CD14-positive monocyte (primary cell): ENCODE data around the gene RABEP2. TPM values are rescaled to one million over a fixed set of nuclear protein-coding genes. Genes with fewer than 3 reads are reported as not detected.

Experiments used
- DNase-seq, 3 donors: peaks; one replicate each; pipeline ENCODE4 v3.0.0-alpha.2; 2011 to 2022
- H2AFZ ChIP-seq: 2 replicates; pipeline ENCODE4 v1.6.0; 2012; ENCODE audit warnings: mild to moderate bottlenecking, low read depth, low read length, inconsistent platforms; ENCODE audit not compliant: insufficient read depth, poor library complexity, severe bottlenecking
- H3K27ac ChIP-seq, 2 donors: 1 replicate in 1 of 2; 2 replicates in 1 of 2; pipeline ENCODE4 v1.5.1; 2012 to 2013; ENCODE audit warnings: low read length in 2 of 2, control low read depth in 1 of 2, inconsistent platforms in 1 of 2, low read depth in 1 of 2, mild to moderate bottlenecking in 1 of 2
- H3K27me3 ChIP-seq, 2 donors: one replicate each; pipeline versions ENCODE4 v1.6.0 to v1.6.1; 2011 to 2013; ENCODE audit warnings: low read length in 2 of 2; ENCODE audit not compliant: control insufficient read depth in 2 of 2, insufficient read depth in 2 of 2
- H3K36me3 ChIP-seq, 2 donors: replicated peaks in 1 of 2; 1 replicate in 1 of 2; 2 replicates in 1 of 2; pipeline versions ENCODE4 v1.5.1 to v1.6.1; 2012 to 2013; ENCODE audit warnings: low read length in 2 of 2, control low read depth in 1 of 2, inconsistent platforms in 1 of 2, mild to moderate bottlenecking in 1 of 2; ENCODE audit not compliant: insufficient read depth in 2 of 2, control insufficient read depth in 1 of 2
- H3K4me1 ChIP-seq, 2 donors: 1 replicate in 1 of 2; 2 replicates in 1 of 2; pipeline versions ENCODE4 v1.5.1 to v1.6.1; 2012 to 2013; ENCODE audit warnings: low read length in 2 of 2, control low read depth in 1 of 2, inconsistent platforms in 1 of 2, mild to moderate bottlenecking in 1 of 2, moderate library complexity in 1 of 2; ENCODE audit not compliant: insufficient read depth in 2 of 2, control insufficient read depth in 1 of 2
- H3K4me2 ChIP-seq: replicated peaks from 2 replicates; pipeline ENCODE3; 2012; ENCODE audit warnings: low read length, moderate library complexity, mild to moderate bottlenecking; ENCODE audit not compliant: poor library complexity, severe bottlenecking; ENCODE audit errors: extremely low read depth
- H3K4me3 ChIP-seq, 3 experiments: fragments of 200-600 bp in 1 of 3; sonication (generic) in 1 of 3; replicated peaks in 1 of 3; 1 replicate in 2 of 3; 2 replicates in 1 of 3; pipeline ENCODE4 v1.5.1; 2011 to 2013; ENCODE audit warnings: low read length in 3 of 3, mild to moderate bottlenecking in 3 of 3, control low read depth in 2 of 3, low read depth in 2 of 3, inconsistent platforms in 1 of 3, moderate library complexity in 1 of 3
- H3K79me2 ChIP-seq: 2 replicates; pipeline ENCODE4 v1.6.0; 2012; ENCODE audit warnings: mild to moderate bottlenecking, control low read depth, inconsistent platforms, low read length, moderate library complexity; ENCODE audit not compliant: insufficient read depth
- H3K9ac ChIP-seq: 2 replicates; pipeline ENCODE4 v1.6.0; 2017; ENCODE audit warnings: low read length, mild to moderate bottlenecking; ENCODE audit not compliant: insufficient read depth, poor library complexity, severe bottlenecking
- H3K9me3 ChIP-seq, 2 donors: replicated peaks in 1 of 2; 1 replicate in 1 of 2; 2 replicates in 1 of 2; pipeline versions ENCODE4 v1.5.1 to v1.6.1; 2012 to 2013; ENCODE audit warnings: low read length in 2 of 2, control low read depth in 1 of 2; ENCODE audit not compliant: control insufficient read depth in 1 of 2, insufficient read depth in 1 of 2
- H4K20me1 ChIP-seq: 2 replicates; pipeline ENCODE4 v1.6.0; 2012; ENCODE audit warnings: mild to moderate bottlenecking, low read length, control low read depth, moderate library complexity; ENCODE audit not compliant: insufficient read depth
- H3K27ac Mint-ChIP-seq, 7 donors: one replicate each; pipeline ENCODE4 v1.8.0; 2020; ENCODE audit warnings: mild to moderate bottlenecking in 7 of 7, mixed read lengths in 7 of 7, moderate library complexity in 6 of 7, inconsistent platforms in 2 of 7
- H3K27me3 Mint-ChIP-seq, 3 donors: one replicate each; pipeline ENCODE4 v1.8.0; 2021 to 2022; ENCODE audit warnings: low read depth in 3 of 3, mild to moderate bottlenecking in 3 of 3, mixed read lengths in 3 of 3, moderate library complexity in 3 of 3, inconsistent platforms in 1 of 3
- H3K36me3 Mint-ChIP-seq, 2 donors: one replicate each; pipeline ENCODE4 v1.8.0; 2020; ENCODE audit warnings: mixed read lengths in 2 of 2, inconsistent platforms in 1 of 2, mild to moderate bottlenecking in 1 of 2
- H3K4me1 Mint-ChIP-seq: one replicate; pipeline ENCODE4 v1.8.0; 2020; ENCODE audit warnings: mild to moderate bottlenecking, mixed read lengths
- H3K4me3 Mint-ChIP-seq, 2 donors: one replicate each; pipeline ENCODE4 v1.8.0; 2020; ENCODE audit warnings: mild to moderate bottlenecking in 2 of 2, mixed read lengths in 2 of 2, moderate library complexity in 1 of 2
- H3K9me3 Mint-ChIP-seq, 7 donors: one replicate each; pipeline ENCODE4 v1.8.0; 2020 to 2022; ENCODE audit warnings: mixed read lengths in 7 of 7, mild to moderate bottlenecking in 6 of 7, moderate library complexity in 6 of 7, inconsistent platforms in 2 of 7
- WGBS: methylation state at CpG from one replicate; pipeline ENCODE4 v1.1.5; 2013; ENCODE audit warnings: missing lambda C conversion rate; ENCODE audit not compliant: insufficient coverage; 5-methylcytosine and 5-hydroxymethylcytosine counted together
- intact Hi-C, 2 donors: fragments of 100-400 bp; cut with micrococcal nuclease; formaldehyde crosslinking; loops; one replicate each; pipeline versions ENCODE4 v1.15.0 to v1.15.1; 2023
- polyA plus RNA-seq, 3 donors: library from polyadenylated mRNA; depleted of rRNA in 1 of 3; unstranded in 2 of 3; stranded (reverse) in 1 of 3; fragments of 300-500 nt in 2 of 3; fragments of >200 nt in 1 of 3; fragmentation: Illumina TruSeq in 2 of 3; gene quantifications; 1 replicate in 2 of 3; 2 replicates in 1 of 3; pipeline ENCODE4 v1.2.3, GENCODE V29; 2012 to 2021
- TF ChIP-seq, protein P1 (sequence below): fragments of 200-600 bp; IDR thresholded peaks from one replicate; pipeline ENCODE4 v1.8.0; 2022; ENCODE audit warnings: antibody characterized with exemption, mild to moderate bottlenecking

The RABEP2 gene
- polyA plus RNA-seq, 3 donors: 1.9 to 21.6 (median 2.5) TPM

DNA sequence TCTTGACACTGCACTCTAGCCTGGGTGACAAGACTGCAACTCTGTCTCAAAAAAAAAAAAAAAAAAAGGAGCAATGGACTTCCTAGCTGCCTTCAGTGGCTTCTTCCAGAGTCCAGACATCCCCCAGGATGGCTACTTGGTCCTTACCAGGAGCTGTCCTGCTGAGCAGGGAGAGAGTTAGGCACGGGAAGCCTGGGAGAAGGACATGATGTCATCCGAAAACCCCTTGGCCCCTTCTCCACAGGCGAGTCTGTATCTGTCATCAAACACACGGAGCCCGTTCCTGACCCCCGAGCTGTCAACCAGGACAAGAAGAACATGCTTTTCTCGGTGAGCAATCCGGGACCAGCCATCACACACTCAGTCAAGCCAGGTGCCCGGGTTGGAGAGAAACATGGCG, 38.1 kb downstream of the RABEP2 start:
- Histone ChIP-seq H3K9me3 (no peaks in the 10 kb centered on the region), H3K27me3 (no peaks in the 10 kb centered on the region), H3K4me3 (no peak overlapping the region), H3K9ac (no peak overlapping the region), H4K20me1 (no peaks in the 10 kb centered on the region), H3K36me3 (no peaks in the 10 kb centered on the region), H3K27ac (no peak overlapping the region), H2AFZ (no peak overlapping the region), H3K4me2 (no peak overlapping the region), H3K4me1 (no peaks in the 10 kb centered on the region), H3K79me2 (no peaks in the 10 kb centered on the region)
- no peak for DNase-seq
- TF ChIP-seq, protein P1, sequence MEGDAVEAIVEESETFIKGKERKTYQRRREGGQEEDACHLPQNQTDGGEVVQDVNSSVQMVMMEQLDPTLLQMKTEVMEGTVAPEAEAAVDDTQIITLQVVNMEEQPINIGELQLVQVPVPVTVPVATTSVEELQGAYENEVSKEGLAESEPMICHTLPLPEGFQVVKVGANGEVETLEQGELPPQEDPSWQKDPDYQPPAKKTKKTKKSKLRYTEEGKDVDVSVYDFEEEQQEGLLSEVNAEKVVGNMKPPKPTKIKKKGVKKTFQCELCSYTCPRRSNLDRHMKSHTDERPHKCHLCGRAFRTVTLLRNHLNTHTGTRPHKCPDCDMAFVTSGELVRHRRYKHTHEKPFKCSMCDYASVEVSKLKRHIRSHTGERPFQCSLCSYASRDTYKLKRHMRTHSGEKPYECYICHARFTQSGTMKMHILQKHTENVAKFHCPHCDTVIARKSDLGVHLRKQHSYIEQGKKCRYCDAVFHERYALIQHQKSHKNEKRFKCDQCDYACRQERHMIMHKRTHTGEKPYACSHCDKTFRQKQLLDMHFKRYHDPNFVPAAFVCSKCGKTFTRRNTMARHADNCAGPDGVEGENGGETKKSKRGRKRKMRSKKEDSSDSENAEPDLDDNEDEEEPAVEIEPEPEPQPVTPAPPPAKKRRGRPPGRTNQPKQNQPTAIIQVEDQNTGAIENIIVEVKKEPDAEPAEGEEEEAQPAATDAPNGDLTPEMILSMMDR: no peak
- no peaks in the 10 kb centered on the region for H3K4me1 Mint-ChIP-seq
- WGBS: 97% methylated on average over 10 of the region's 10 CpGs
- intact Hi-C loops: no loop called here
- peaks cover 3 to 5% (median 5%) of the 10 kb centered on the region in 3 donors for H3K27me3 Mint-ChIP-seq
- H3K4me3 Mint-ChIP-seq: no peak overlapping the region
- H3K27ac Mint-ChIP-seq: no peak overlapping the region
- H3K36me3 Mint-ChIP-seq: no peaks in the 10 kb centered on the region
- no peaks in the 10 kb centered on the region for H3K9me3 Mint-ChIP-seq

- Mint-ChIP-seq H3K4me3 (no peak overlapping the region), H3K27me3 (peaks cover 18 to 21% (median 19%) of the 10 kb centered on the region in 3 donors), H3K27ac (no peak overlapping the region), H3K4me1 (peaks cover 14% of the 10 kb centered on the region), H3K9me3 (peaks cover 0 to 3% (median 0%) of the 10 kb centered on the region in 7 donors), H3K36me3 (no peaks in the 10 kb centered on the region)
- H3K4me2 ChIP-seq: no peak overlapping the region
- 96% methylated on average over 6 of the region's 6 CpGs for WGBS
- H3K79me2 ChIP-seq: no peaks in the 10 kb centered on the region
- H3K4me3 ChIP-seq: no peak overlapping the region
- peaks cover 0 to 11% of the 10 kb centered on the region in 2 donors for H3K27me3 ChIP-seq
- no peaks in the 10 kb centered on the region for H4K20me1 ChIP-seq
- no peak overlapping the region for H2AFZ ChIP-seq
- peaks cover 12 to 16% of the 10 kb centered on the region in 2 donors for H3K4me1 ChIP-seq
- intact Hi-C loops: loop anchor here in 1 of 2 donors (5.0 kb wide), 1 partner anchor 33 kb away; no protein-coding TSS in a partner anchor
- H3K9me3 ChIP-seq: no peaks in the 10 kb centered on the region
- H3K36me3 ChIP-seq: no peaks in the 10 kb centered on the region
- TF ChIP-seq, protein P1: no peak
- no peak overlapping the region for H3K27ac ChIP-seq
- DNase-seq: no peak
- H3K9ac ChIP-seq: no peak overlapping the region
Measured at GRCh38 chr16:28884045-28884444, 41.0 kb downstream of the RABEP2 start.
